Measurements from ENCODE around the gene NPHP1. TPM values are rescaled to one million over a fixed set of nuclear protein-coding genes. Genes with fewer than 3 reads are reported as not detected.
"Not testable (repeated sequence)": the region's sequence is repeated elsewhere in the genome, so short reads cannot be mapped to it uniquely, and the experiment has no call there.

Gene NPHP1
- total and polyA plus RNA-seq, 2 donors (not counting 1 experiment from before 2014, with no cell fraction given): 2.4 TPM

- H3K79me2 ChIP-seq (ENCODE audit: control insufficient read depth, insufficient read depth, low read length); H3K27ac ChIP-seq (ENCODE audit: low read length in 2 of 2); H2AFZ ChIP-seq (ENCODE audit: insufficient read depth, low read depth, low read length, poor library complexity, severe bottlenecking); H4K20me1 ChIP-seq (ENCODE audit: control insufficient read depth, insufficient read depth, low read length, poor library complexity, severe bottlenecking); H3K4me3 Mint-ChIP-seq; H3K4me1 Mint-ChIP-seq; intact Hi-C loops (cut with micrococcal nuclease); ATAC-seq (ENCODE audit: low read depth); H3K9me3 ChIP-seq (ENCODE audit: control extremely low read depth in 1 of 3, control insufficient read depth in 2 of 3, insufficient read depth in 1 of 3, low read length in 2 of 3); POLR2A ChIA-PET; H3K27ac Mint-ChIP-seq; H3K4me3 ChIP-seq (ENCODE audit: control extremely low read depth in 1 of 5, extremely low read depth in 1 of 5, insufficient read depth in 1 of 5, low read depth in 2 of 5, low read length in 4 of 5); H3K9me3 Mint-ChIP-seq (ENCODE audit: insufficient read depth); H3K27me3 ChIP-seq (replicated peaks in 1 of 4; ENCODE audit: control extremely low read depth in 1 of 4, control insufficient read depth in 3 of 4, insufficient read depth in 4 of 4, low read length in 3 of 4); H3K36me3 ChIP-seq (replicated peaks in 1 of 2; ENCODE audit: control extremely low read depth in 1 of 2, control insufficient read depth in 1 of 2, extremely low read depth in 1 of 2, insufficient read depth in 2 of 2, low read length in 1 of 2); DNase-seq; H3K4me1 ChIP-seq (ENCODE audit: control insufficient read depth in 2 of 2, insufficient read depth in 2 of 2, low read length in 2 of 2); H3K9ac ChIP-seq (ENCODE audit: low read length); H3K4me2 ChIP-seq (replicated peaks; ENCODE audit: low read depth, low read length, poor library complexity, severe bottlenecking); H3K27me3 Mint-ChIP-seq; CTCF ChIA-PET: not testable (repeated sequence)
- WGBS (ENCODE audit: insufficient coverage): no CpG with 5 or more reads among the region's 4 CpGs
Measured at GRCh38 chr2:110075896-110076295, 128.9 kb downstream of the NPHP1 start.

Small RNA genes lying within 50 kb of the gene (small RNA-seq; reads per million reads assigned to genes)
- gene MIR4436B1 (ENCODE audit: insufficient read length, low read depth, low replicate concordance): not detected

Other genes with a start within 250 kb of the NPHP1 start
- gene MALL, start 89.2 kb downstream of the NPHP1 start, total RNA-seq: not detected in 2 replicates
- not detected in 2 replicates for gene MALL, start 89.2 kb downstream of the NPHP1 start, polyA plus RNA-seq
- 17.1 and 23.2 TPM in 2 replicates for gene MTLN, start 7.5 kb upstream of the NPHP1 start, total RNA-seq
- gene MTLN, start 7.5 kb upstream of the NPHP1 start, polyA plus RNA-seq: 5.1 and 27.2 TPM in 2 replicates